C1 segment of cervical spinal cord (tissue), 14 donors: ENCODE results near the gene ANKK1.

Experiments
- DNase-seq, 14 donors: peaks; one replicate each; lab custom pipeline; 2025; lab: John Stamatoyannopoulos, UW

The ANKK1 gene

GRCh38 chr11:113377681-113378412 is 9.7 kb upstream of the ANKK1 start:
- no peak for DNase-seq

GRCh38 chr11:113378692-113379091 is 8.9 kb upstream of the ANKK1 start:
- no peak for DNase-seq

- DNase-seq: no peak
Measured at GRCh38 chr11:113382121-113382520, 5.5 kb upstream of the ANKK1 start.

- no peak for DNase-seq
Measured at GRCh38 chr11:113384551-113384950, 3.0 kb upstream of the ANKK1 start.

- DNase-seq: no peak
Measured at GRCh38 chr11:113385749-113386148, 1.8 kb upstream of the ANKK1 start.

GRCh38 chr11:113386866-113387265 is 713 bp upstream of the ANKK1 start:
- DNase-seq: no peak

GRCh38 chr11:113389272-113389671 is 1.7 kb downstream of the ANKK1 start:
- DNase-seq: no peak

- no peak for DNase-seq
Measured at GRCh38 chr11:113392236-113392921, 4.8 kb downstream of the ANKK1 start.

GRCh38 chr11:113393501-113393985 is 6.0 kb downstream of the ANKK1 start:
- DNase-seq: no peak

GRCh38 chr11:113394919-113395318 is 7.3 kb downstream of the ANKK1 start:
- DNase-seq: no peak

- no peak for DNase-seq
Measured at GRCh38 chr11:113395782-113396336, 8.3 kb downstream of the ANKK1 start.

GRCh38 chr11:113396690-113397089 is 9.1 kb downstream of the ANKK1 start:
- no peak for DNase-seq

GRCh38 chr11:113397212-113397611 is 9.6 kb downstream of the ANKK1 start:
- DNase-seq: peak in 1 of 14 donors; percentile 8

- no peak for DNase-seq
Measured at GRCh38 chr11:113397821-113398220, 10.2 kb downstream of the ANKK1 start.

GRCh38 chr11:113398669-113399430 is 11.3 kb downstream of the ANKK1 start:
- no peak for DNase-seq

GRCh38 chr11:113400631-113401230 is 13.2 kb downstream of the ANKK1 start:
- DNase-seq: no peak

GRCh38 chr11:113401718-113402117 is 14.1 kb downstream of the ANKK1 start:
- DNase-seq: peak in 10 of 14 donors; percentile 25 to 82 (median 41)

GRCh38 chr11:113404859-113405430 is 17.4 kb downstream of the ANKK1 start:
- DNase-seq: no peak

GRCh38 chr11:113405724-113406478 is 18.3 kb downstream of the ANKK1 start:
- no peak for DNase-seq

- no peak for DNase-seq
Measured at GRCh38 chr11:113407163-113407562, 19.6 kb downstream of the ANKK1 start.
